ENCODE measurements around the gene AKAP8. TPM values are rescaled to one million over a fixed set of nuclear protein-coding genes. Genes with fewer than 3 reads are reported as not detected.

AKAP8 gene
- total and polyA plus RNA-seq, 2 experiments from 2014 or later, result 18.6 to 22.9 TPM

DNA sequence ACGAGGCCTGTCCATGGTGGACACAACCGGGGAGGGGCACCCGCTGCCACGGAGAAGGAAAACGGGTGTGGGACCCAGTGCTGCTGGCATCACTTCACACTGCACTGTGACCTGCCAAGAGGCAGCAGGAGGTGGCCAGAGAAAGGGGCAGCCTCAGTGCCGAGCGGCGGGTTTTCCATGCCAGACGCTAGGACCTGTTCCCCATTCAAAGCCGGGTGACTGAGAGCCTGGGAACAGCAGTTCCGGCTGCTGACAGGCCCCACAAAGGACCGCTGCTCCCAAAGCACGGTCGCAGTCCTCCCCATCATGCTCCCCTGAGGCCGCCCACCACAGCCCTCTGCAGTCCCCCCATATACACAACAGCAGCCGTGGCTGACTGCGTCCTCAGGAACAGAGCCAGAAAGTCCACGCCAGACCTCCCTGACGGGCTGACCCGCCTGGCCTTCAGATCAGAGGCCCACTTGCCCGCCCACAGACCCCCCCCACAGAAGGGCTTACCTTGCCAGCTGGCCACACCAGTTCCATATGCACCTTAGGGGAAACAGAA lies 5.4 kb downstream of the AKAP8 start:
- no peak for DNase-seq (ENCODE audit: low spot score)
- TF ChIP-seq EZH2phosphoT487 (IDR thresholded peaks at IDR 0.05; ENCODE audit: low read depth, severe bottlenecking, unreplicated experiment), result no peak
- TF ChIP-seq EZH2 (IDR thresholded peaks at IDR 0.05; ENCODE audit: borderline replicate concordance), result no peak
- TF ChIP-seq, protein P1, sequence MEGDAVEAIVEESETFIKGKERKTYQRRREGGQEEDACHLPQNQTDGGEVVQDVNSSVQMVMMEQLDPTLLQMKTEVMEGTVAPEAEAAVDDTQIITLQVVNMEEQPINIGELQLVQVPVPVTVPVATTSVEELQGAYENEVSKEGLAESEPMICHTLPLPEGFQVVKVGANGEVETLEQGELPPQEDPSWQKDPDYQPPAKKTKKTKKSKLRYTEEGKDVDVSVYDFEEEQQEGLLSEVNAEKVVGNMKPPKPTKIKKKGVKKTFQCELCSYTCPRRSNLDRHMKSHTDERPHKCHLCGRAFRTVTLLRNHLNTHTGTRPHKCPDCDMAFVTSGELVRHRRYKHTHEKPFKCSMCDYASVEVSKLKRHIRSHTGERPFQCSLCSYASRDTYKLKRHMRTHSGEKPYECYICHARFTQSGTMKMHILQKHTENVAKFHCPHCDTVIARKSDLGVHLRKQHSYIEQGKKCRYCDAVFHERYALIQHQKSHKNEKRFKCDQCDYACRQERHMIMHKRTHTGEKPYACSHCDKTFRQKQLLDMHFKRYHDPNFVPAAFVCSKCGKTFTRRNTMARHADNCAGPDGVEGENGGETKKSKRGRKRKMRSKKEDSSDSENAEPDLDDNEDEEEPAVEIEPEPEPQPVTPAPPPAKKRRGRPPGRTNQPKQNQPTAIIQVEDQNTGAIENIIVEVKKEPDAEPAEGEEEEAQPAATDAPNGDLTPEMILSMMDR (IDR thresholded peaks at IDR 0.05; ENCODE audit: poor library complexity), result no peak
- Histone ChIP-seq H4K20me1 (ENCODE audit: insufficient read depth, poor library complexity, severe bottlenecking) (peaks cover 60% of the 10 kb centered on the region), H3K4me2 (no peak overlapping the region), H3K4me1 (ENCODE audit: insufficient read depth) (peaks cover 21% of the 10 kb centered on the region), H3K36me3 (replicated peaks; ENCODE audit: insufficient read depth, low read depth) (peaks cover 4% of the 10 kb centered on the region), H3K9me3 (ENCODE audit: low read depth) (no peaks in the 10 kb centered on the region), H3K27me3 (no peaks in the 10 kb centered on the region), H3K27ac (no peak overlapping the region), H3K79me2 (peaks cover 82% of the 10 kb centered on the region), H3K4me3 (no peak overlapping the region), H3K9me2 (replicated peaks; ENCODE audit: insufficient read depth) (no peaks in the 10 kb centered on the region), H2AFZ (no peak overlapping the region)
- WGBS (ENCODE audit: low lambda C conversion rate, missing lambda C conversion rate), result 95% methylated on average over 21 of the region's 21 CpGs

DNA sequence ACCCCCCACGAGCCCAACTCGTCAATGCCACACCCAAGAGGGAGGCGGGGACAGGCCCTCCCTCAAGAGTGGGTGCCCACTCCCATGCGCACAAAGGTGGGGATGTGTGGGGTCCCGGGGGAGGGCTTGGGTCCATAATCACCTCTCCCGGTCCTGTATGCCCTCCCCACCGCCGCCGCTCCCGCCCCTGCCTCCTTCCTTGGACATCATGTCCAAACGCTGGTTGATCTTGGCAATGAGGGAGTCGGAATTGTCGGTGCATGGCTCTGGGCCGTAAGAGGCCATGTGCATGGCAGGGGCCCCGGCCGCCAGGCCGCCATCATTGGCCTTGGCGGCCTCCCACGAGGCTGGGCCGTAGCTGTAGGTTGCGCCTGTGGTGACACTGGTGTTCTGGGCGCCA lies 5.9 kb downstream of the AKAP8 start:
- Histone ChIP-seq H3K79me2 (peaks cover 76% of the 10 kb centered on the region), H3K4me2 (no peak overlapping the region), H4K20me1 (ENCODE audit: insufficient read depth, poor library complexity, severe bottlenecking) (peaks cover 56% of the 10 kb centered on the region), H3K9me2 (replicated peaks; ENCODE audit: insufficient read depth) (no peaks in the 10 kb centered on the region), H3K36me3 (replicated peaks; ENCODE audit: insufficient read depth, low read depth) (peaks cover 4% of the 10 kb centered on the region), H2AFZ (no peak overlapping the region), H3K27me3 (no peaks in the 10 kb centered on the region), H3K4me3 (no peak overlapping the region), H3K4me1 (ENCODE audit: insufficient read depth) (peaks cover 21% of the 10 kb centered on the region), H3K27ac (no peak overlapping the region), H3K9me3 (ENCODE audit: low read depth) (no peaks in the 10 kb centered on the region)
- TF ChIP-seq EZH2phosphoT487 (IDR thresholded peaks at IDR 0.05; ENCODE audit: low read depth, severe bottlenecking, unreplicated experiment), result no peak
- TF ChIP-seq, protein P1 (IDR thresholded peaks at IDR 0.05; ENCODE audit: poor library complexity), result no peak
- no peak for TF ChIP-seq EZH2 (IDR thresholded peaks at IDR 0.05; ENCODE audit: borderline replicate concordance)
- DNase-seq (ENCODE audit: low spot score), result no peak
- 97% methylated on average over 15 of the region's 22 CpGs for WGBS (ENCODE audit: low lambda C conversion rate, missing lambda C conversion rate)

DNA sequence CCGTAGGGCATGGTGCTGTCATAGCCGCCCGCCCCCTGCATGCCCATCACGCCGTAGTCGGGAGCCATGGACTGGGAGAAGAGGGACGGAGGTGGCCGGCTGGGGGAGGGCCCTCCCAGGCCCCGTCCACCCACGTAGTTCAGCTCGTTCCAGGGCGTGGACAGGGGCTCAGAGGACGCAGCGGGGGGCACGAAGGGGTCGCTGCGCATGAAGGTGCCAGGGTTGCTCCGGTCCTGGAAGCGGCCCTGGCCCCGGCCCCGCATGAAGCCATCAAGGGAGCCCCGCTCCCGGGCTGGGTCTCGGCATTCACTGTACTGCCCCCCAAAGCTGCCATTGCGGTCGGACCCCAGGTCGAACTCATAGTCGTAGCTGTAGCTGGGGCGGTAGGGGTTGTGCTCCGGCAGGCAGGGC lies 6.7 kb downstream of the AKAP8 start:
- no peak for DNase-seq (ENCODE audit: low spot score)
- WGBS (ENCODE audit: low lambda C conversion rate, missing lambda C conversion rate), result 98% methylated on average over 28 of the region's 30 CpGs
- H3K9me3 ChIP-seq (ENCODE audit: low read depth), result no peaks in the 10 kb centered on the region
- H2AFZ ChIP-seq, result no peak overlapping the region
- H3K79me2 ChIP-seq, result peaks cover 70% of the 10 kb centered on the region
- no peak overlapping the region for H3K27ac ChIP-seq
- peaks cover 20% of the 10 kb centered on the region for H3K4me1 ChIP-seq (ENCODE audit: insufficient read depth)
- TF ChIP-seq EZH2phosphoT487 (IDR thresholded peaks at IDR 0.05; ENCODE audit: low read depth, severe bottlenecking, unreplicated experiment) (no peak), EZH2 (IDR thresholded peaks at IDR 0.05; ENCODE audit: borderline replicate concordance) (no peak)
- TF ChIP-seq, protein P1 (IDR thresholded peaks at IDR 0.05; ENCODE audit: poor library complexity), result no peak
- no peak overlapping the region for H3K4me3 ChIP-seq
- no peaks in the 10 kb centered on the region for H3K27me3 ChIP-seq
- no peak overlapping the region for H3K4me2 ChIP-seq
- H3K9me2 ChIP-seq (replicated peaks; ENCODE audit: insufficient read depth), result no peaks in the 10 kb centered on the region
- H3K36me3 ChIP-seq (replicated peaks; ENCODE audit: insufficient read depth, low read depth), result peaks cover 4% of the 10 kb centered on the region
- H4K20me1 ChIP-seq (ENCODE audit: insufficient read depth, poor library complexity, severe bottlenecking), result peaks cover 50% of the 10 kb centered on the region
